AG10803 (cell line): ENCODE results near the gene TUBGCP6.

Source experiments
- DNase-seq: peaks from one replicate; pipeline ENCODE4 v3.0.0; 2010; ENCODE audit warnings: low read depth
- H3K4me3 ChIP-seq: 2 replicates; pipeline ENCODE4 v1.5.1; 2011; ENCODE audit warnings: mild to moderate bottlenecking, low read length, control low read depth
- CTCF ChIP-seq: conservative IDR thresholded peaks from 2 replicates; pipeline ENCODE4 v1.5.1; 2011; ENCODE audit warnings: mild to moderate bottlenecking, low read length, control low read depth, inconsistent platforms

The TUBGCP6 gene

GRCh38 chr22:50196256-50196655 lies 48.6 kb downstream of the TUBGCP6 start:
- no peak for TF ChIP-seq CTCF
- H3K4me3 ChIP-seq, result no peak overlapping the region
- DNase-seq, result no peak

GRCh38 chr22:50194037-50194805 lies 50.6 kb downstream of the TUBGCP6 start:
- H3K4me3 ChIP-seq, result no peak overlapping the region
- no peak for DNase-seq
- TF ChIP-seq CTCF, result no peak

- no peak for TF ChIP-seq CTCF
- no peak overlapping the region for H3K4me3 ChIP-seq
- no peak for DNase-seq
Measured at GRCh38 chr22:50193621-50194020, 51.2 kb downstream of the TUBGCP6 start.

- H3K4me3 ChIP-seq, result no peak overlapping the region
- no peak for DNase-seq
- TF ChIP-seq CTCF, result no peak
Measured at GRCh38 chr22:50192436-50193204, 52.2 kb downstream of the TUBGCP6 start.

GRCh38 chr22:50190941-50191741 lies 53.7 kb downstream of the TUBGCP6 start:
- DNase-seq, result no peak
- H3K4me3 ChIP-seq, result peak overlapping the region; percentile 56
- no peak for TF ChIP-seq CTCF

GRCh38 chr22:50190182-50190940 lies 54.5 kb downstream of the TUBGCP6 start:
- peak; percentile 45 for TF ChIP-seq CTCF
- peak; percentile 49 for DNase-seq
- peak overlapping the region; percentile 56 for H3K4me3 ChIP-seq
